Mesenchymal stem cell (in vitro differentiated cells and primary cell): ENCODE measurements around the gene CRLF1. TPM values are rescaled to one million over a fixed set of nuclear protein-coding genes. Genes with fewer than 3 reads are reported as not detected.

ENCODE experiments used
- DNase-seq: peaks from one replicate; pipeline ENCODE4 v3.0.0-alpha.2; 2013
- H2AFZ ChIP-seq: one replicate; pipeline ENCODE4 v1.6.1; 2013; ENCODE audit warnings: low read depth, mild to moderate bottlenecking, control low read depth, inconsistent platforms, low read length, moderate library complexity
- H2AK5ac ChIP-seq: 2 replicates; pipeline ENCODE4 v1.6.1; 2013; ENCODE audit warnings: low read length, moderate library complexity, mild to moderate bottlenecking, inconsistent platforms; ENCODE audit not compliant: severe bottlenecking
- H2BK120ac ChIP-seq: one replicate; pipeline ENCODE4 v1.6.1; 2013; ENCODE audit warnings: low read depth, mild to moderate bottlenecking, inconsistent platforms, low read length, moderate library complexity
- H2BK12ac ChIP-seq, 2 experiments: one replicate each; pipeline ENCODE4 v1.6.1; 2013; ENCODE audit warnings: inconsistent platforms in 2 of 2, low read length in 2 of 2, mild to moderate bottlenecking in 2 of 2, moderate library complexity in 2 of 2, control low read depth in 1 of 2
- H2BK15ac ChIP-seq: one replicate; pipeline ENCODE4 v1.6.1; 2013; ENCODE audit warnings: mild to moderate bottlenecking, low read depth, inconsistent platforms; ENCODE audit not compliant: poor library complexity, severe bottlenecking
- H2BK5ac ChIP-seq: 2 replicates; pipeline ENCODE4 v1.6.1; 2013; ENCODE audit warnings: low read depth, mild to moderate bottlenecking, low read length, control low read depth, inconsistent platforms; ENCODE audit not compliant: poor library complexity, severe bottlenecking
- H3K14ac ChIP-seq, 2 experiments: one replicate each; pipeline ENCODE4 v1.6.1; 2013; ENCODE audit warnings: inconsistent platforms in 2 of 2, low read length in 2 of 2, control low read depth in 1 of 2, mild to moderate bottlenecking in 1 of 2, moderate library complexity in 1 of 2
- H3K18ac ChIP-seq, 2 experiments: one replicate each; pipeline ENCODE4 v1.6.1; 2013; ENCODE audit warnings: inconsistent platforms in 2 of 2, low read length in 2 of 2, control low read depth in 1 of 2, low read depth in 1 of 2, mild to moderate bottlenecking in 1 of 2
- H3K23ac ChIP-seq, 2 experiments: one replicate each; pipeline ENCODE4 v1.6.1; 2013; ENCODE audit warnings: inconsistent platforms in 2 of 2, low read length in 2 of 2, mild to moderate bottlenecking in 2 of 2, moderate library complexity in 2 of 2, control low read depth in 1 of 2
- H3K27ac ChIP-seq: 2 replicates; pipeline ENCODE4 v1.5.1; 2013; ENCODE audit warnings: mild to moderate bottlenecking, moderate library complexity, low read length, control low read depth, inconsistent platforms; ENCODE audit not compliant: poor library complexity, severe bottlenecking
- H3K27me3 ChIP-seq, 2 experiments: 2 replicates each; pipeline versions ENCODE4 v1.6.1 to v1.7.0; 2013; ENCODE audit warnings: low read length in 2 of 2, mild to moderate bottlenecking in 2 of 2, moderate library complexity in 2 of 2, control low read depth in 1 of 2, inconsistent platforms in 1 of 2; ENCODE audit not compliant: control insufficient read depth in 1 of 2, insufficient read depth in 1 of 2
- H3K36me3 ChIP-seq, 2 experiments: 2 replicates each; pipeline versions ENCODE4 v1.6.1 to v1.7.0; 2013; ENCODE audit warnings: low read length in 2 of 2, control low read depth in 1 of 2, inconsistent platforms in 1 of 2, low read depth in 1 of 2, mild to moderate bottlenecking in 1 of 2; ENCODE audit not compliant: insufficient read depth in 2 of 2, control insufficient read depth in 1 of 2
- H3K4ac ChIP-seq, 2 experiments: one replicate each; pipeline ENCODE4 v1.6.1; 2013; ENCODE audit warnings: inconsistent platforms in 2 of 2, low read length in 2 of 2, mild to moderate bottlenecking in 2 of 2, moderate library complexity in 2 of 2, control low read depth in 1 of 2, low read depth in 1 of 2
- H3K4me1 ChIP-seq: 2 replicates; pipeline ENCODE4 v1.6.1; 2013; ENCODE audit warnings: low read depth, low read length, control low read depth; ENCODE audit not compliant: control insufficient read depth, insufficient read depth
- H3K4me2 ChIP-seq: 2 replicates; pipeline ENCODE4 v1.6.1; 2013; ENCODE audit warnings: low read length, mild to moderate bottlenecking, inconsistent platforms; ENCODE audit not compliant: poor library complexity, severe bottlenecking
- H3K4me3 ChIP-seq, 2 experiments: 2 replicates each; pipeline versions ENCODE4 v1.5.1 to v1.7.0; 2013; ENCODE audit warnings: low read length in 2 of 2, mild to moderate bottlenecking in 2 of 2, control low read depth in 1 of 2, low read depth in 1 of 2; ENCODE audit not compliant: insufficient read depth in 1 of 2
- H3K79me1 ChIP-seq: replicated peaks from 2 replicates; pipeline ENCODE4 v1.6.1; 2013; ENCODE audit warnings: mild to moderate bottlenecking, control low read depth, low read length, inconsistent platforms; ENCODE audit not compliant: poor library complexity, severe bottlenecking
- H3K9ac ChIP-seq: 2 replicates; pipeline ENCODE4 v1.7.0; 2013; ENCODE audit warnings: mild to moderate bottlenecking, low read length, moderate library complexity
- H3K9me3 ChIP-seq: 2 replicates; pipeline ENCODE4 v1.7.0; 2013; ENCODE audit warnings: mild to moderate bottlenecking, low read length; ENCODE audit not compliant: control insufficient read depth
- H4K8ac ChIP-seq: one replicate; pipeline ENCODE4 v1.6.1; 2013; ENCODE audit warnings: inconsistent platforms, mild to moderate bottlenecking, low read length, moderate library complexity
- H4K91ac ChIP-seq: one replicate; pipeline ENCODE4 v1.6.1; 2013; ENCODE audit warnings: mild to moderate bottlenecking, low read length, inconsistent platforms
- WGBS: methylation state at CpG from one replicate; pipeline ENCODE4 v1.1.7; 2013; ENCODE audit warnings: mixed read lengths; 5-methylcytosine and 5-hydroxymethylcytosine counted together
- polyA plus RNA-seq, 2 experiments: library from polyadenylated mRNA; stranded (reverse); fragments of 200-250 nt; gene quantifications; one replicate each; pipeline ENCODE4 v1.2.3, GENCODE V29; 2013

CRLF1 gene, protein sequence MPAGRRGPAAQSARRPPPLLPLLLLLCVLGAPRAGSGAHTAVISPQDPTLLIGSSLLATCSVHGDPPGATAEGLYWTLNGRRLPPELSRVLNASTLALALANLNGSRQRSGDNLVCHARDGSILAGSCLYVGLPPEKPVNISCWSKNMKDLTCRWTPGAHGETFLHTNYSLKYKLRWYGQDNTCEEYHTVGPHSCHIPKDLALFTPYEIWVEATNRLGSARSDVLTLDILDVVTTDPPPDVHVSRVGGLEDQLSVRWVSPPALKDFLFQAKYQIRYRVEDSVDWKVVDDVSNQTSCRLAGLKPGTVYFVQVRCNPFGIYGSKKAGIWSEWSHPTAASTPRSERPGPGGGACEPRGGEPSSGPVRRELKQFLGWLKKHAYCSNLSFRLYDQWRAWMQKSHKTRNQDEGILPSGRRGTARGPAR
- polyA plus RNA-seq (2013, experiment 1 of 2), result 0.10 TPM
- polyA plus RNA-seq (2013, experiment 2 of 2), result 0.18 TPM

DNA sequence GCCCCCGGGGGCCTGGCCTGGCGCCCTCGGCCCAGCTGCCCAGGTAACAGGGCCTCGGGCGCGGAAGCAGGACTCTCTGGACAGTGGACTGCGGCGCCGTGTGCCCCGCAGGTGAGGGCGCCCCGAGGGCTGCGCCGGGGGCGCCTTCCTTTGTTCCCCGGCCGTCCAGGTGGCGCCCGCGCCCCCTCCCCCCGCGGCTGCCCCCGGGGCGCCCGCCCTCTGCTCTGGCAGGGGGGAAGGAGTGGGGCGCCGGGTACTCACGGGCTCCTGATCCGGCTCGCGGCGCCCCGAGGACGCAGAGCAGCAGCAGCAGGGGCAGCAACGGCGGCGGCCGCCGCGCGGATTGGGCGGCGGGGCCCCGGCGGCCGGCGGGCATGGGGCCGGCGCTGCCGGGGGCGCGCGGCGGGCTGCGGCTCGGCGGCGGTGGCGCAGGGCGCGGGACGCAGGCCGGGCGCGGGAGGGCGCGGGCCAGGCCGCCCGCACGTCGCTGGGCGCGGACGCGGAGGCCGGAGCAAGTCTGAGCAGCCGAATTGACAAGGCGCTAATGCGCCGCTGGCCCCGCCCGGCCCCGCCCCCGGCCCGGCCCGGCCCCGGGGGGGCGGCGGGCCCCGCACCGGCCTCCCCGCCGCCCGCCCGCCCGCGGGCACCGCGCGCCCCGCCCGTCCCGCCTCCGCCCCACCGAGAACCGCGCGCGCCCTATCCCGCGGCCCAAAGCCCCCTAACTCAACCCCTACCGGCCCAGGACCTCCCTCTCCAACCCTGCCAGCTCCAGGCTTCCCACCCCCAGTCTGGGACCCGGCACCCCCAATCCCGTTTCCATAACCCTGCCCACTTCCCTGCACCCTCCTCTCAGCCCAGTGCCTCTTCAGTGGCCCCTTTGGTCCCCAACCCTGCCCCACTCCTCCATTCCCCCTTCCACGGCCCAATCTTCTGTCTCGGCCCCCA, at the start of gene CRLF1:
TSS of gene CRLF1 (minus strand) at position 519 of the 945 bp plus-strand sequence. CDS start at position 376, 143 bp downstream.
- 2% methylated on average over 48 of the region's 116 CpGs for WGBS
- peak within 1 kb of the TSS in 1 of 2 experiments; percentile 65 for H3K4me3 ChIP-seq
- H3K9me3 ChIP-seq, result no peaks in the 10 kb centered on the region
- no peak within 1 kb of the TSS for H2AFZ ChIP-seq
- no peak within 1 kb of the TSS for H3K27ac ChIP-seq
- no peak within 1 kb of the TSS for H3K4ac ChIP-seq
- peaks cover 36% of the 10 kb centered on the region for H3K4me1 ChIP-seq
- H3K23ac ChIP-seq, result no peak within 1 kb of the TSS
- H3K27me3 ChIP-seq, result peaks cover 53 to 81% of the 10 kb centered on the region in 2 experiments
- no peak within 1 kb of the TSS for H4K91ac ChIP-seq
- no peak within 1 kb of the TSS for H2BK5ac ChIP-seq
- peak within 1 kb of the TSS; percentile 26 for H3K9ac ChIP-seq
- H2BK120ac ChIP-seq, result no peak within 1 kb of the TSS
- no peak within 1 kb of the TSS for H2BK15ac ChIP-seq
- no peak for DNase-seq
- H3K36me3 ChIP-seq, result no peaks in the 10 kb centered on the region
- H3K18ac ChIP-seq, result no peak within 1 kb of the TSS
- H3K79me1 ChIP-seq, result no peaks in the 10 kb centered on the region
- no peak within 1 kb of the TSS for H4K8ac ChIP-seq
- H3K4me2 ChIP-seq, result no peak within 1 kb of the TSS
- no peak within 1 kb of the TSS for H2AK5ac ChIP-seq
- H3K14ac ChIP-seq, result no peak within 1 kb of the TSS
- no peak within 1 kb of the TSS for H2BK12ac ChIP-seq

DNA sequence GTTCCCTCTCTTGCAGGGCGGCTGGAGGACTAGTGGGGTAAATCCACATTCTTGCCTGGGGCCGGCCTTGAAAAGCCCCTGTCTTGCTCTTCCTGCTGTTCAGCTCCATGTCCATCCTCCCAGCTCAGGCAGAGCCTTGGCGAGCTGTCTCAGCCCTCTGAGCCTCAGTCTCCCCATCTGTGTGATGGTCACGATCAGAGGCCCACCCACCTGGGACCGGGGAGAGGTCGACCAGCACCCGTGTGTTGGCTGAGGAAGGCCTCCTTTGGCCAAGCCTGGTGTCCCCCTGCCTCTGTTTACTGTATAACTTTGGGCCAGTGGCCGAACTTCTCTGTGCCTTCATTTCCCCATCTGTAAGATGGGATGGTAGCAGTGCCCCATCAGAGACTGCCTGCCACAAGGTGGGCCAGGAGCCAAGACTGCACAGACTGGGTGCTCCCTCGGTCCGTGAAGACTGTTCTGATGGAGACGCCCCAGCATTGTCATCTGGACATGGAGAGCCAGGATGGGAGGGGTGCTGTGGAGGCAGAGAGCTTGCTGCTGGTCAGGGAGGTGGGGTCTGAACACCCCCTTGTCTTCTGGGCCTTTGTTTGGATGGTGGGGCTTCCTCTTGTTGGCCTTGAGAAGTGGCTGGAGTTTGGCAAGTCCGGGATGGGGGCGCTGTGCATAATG, 48.7 kb upstream of the CRLF1 start:
- Histone ChIP-seq H3K27me3 (peaks cover 0 to 14% of the 10 kb centered on the region in 2 experiments), H2AK5ac (no peak overlapping the region), H2BK12ac (peak overlapping the region in 1 of 2 experiments; percentile 37), H3K9ac (no peak overlapping the region), H3K27ac (no peak overlapping the region), H3K36me3 (peaks cover 0 to 8% of the 10 kb centered on the region in 2 experiments), H2BK120ac (no peak overlapping the region), H2AFZ (no peak overlapping the region), H3K4ac (no peak overlapping the region), H3K14ac (no peak overlapping the region), H2BK5ac (no peak overlapping the region), H3K4me2 (no peak overlapping the region), H3K4me3 (no peak overlapping the region), H3K18ac (no peak overlapping the region), H3K23ac (no peak overlapping the region), H3K79me1 (peaks cover 29% of the 10 kb centered on the region), H3K9me3 (no peaks in the 10 kb centered on the region), H2BK15ac (peak overlapping the region; percentile 12), H3K4me1 (peaks cover 39% of the 10 kb centered on the region), H4K91ac (no peak overlapping the region), H4K8ac (no peak overlapping the region)
- DNase-seq, result no peak
- WGBS, result 96% methylated on average over 13 of the region's 13 CpGs

GRCh38 chr19:18654469-18654868, 47.9 kb upstream of the CRLF1 start:
- Histone ChIP-seq H2BK15ac (no peak overlapping the region), H2AK5ac (no peak overlapping the region), H3K18ac (peak overlapping the region in 1 of 2 experiments; percentile 5), H3K23ac (no peak overlapping the region), H4K91ac (peak overlapping the region; percentile 43), H2AFZ (no peak overlapping the region), H3K79me1 (peaks cover 29% of the 10 kb centered on the region), H2BK5ac (no peak overlapping the region), H3K14ac (no peak overlapping the region), H3K27me3 (peaks cover 0 to 14% of the 10 kb centered on the region in 2 experiments), H3K9ac (no peak overlapping the region), H2BK12ac (peak overlapping the region in 1 of 2 experiments; percentile 30), H3K4me1 (peaks cover 39% of the 10 kb centered on the region), H3K27ac (no peak overlapping the region), H3K36me3 (peaks cover 0 to 8% of the 10 kb centered on the region in 2 experiments), H2BK120ac (no peak overlapping the region), H3K4me2 (no peak overlapping the region), H4K8ac (no peak overlapping the region), H3K4ac (no peak overlapping the region), H3K4me3 (no peak overlapping the region), H3K9me3 (no peaks in the 10 kb centered on the region)
- DNase-seq, result no peak
- WGBS, result 95% methylated on average over 7 of the region's 7 CpGs
